ENCODE data around the gene MND1.
"Not testable (repeated sequence)": the region's sequence is repeated elsewhere in the genome, so short reads cannot be mapped to it uniquely, and the experiment has no call there.

MND1 gene

DNA sequence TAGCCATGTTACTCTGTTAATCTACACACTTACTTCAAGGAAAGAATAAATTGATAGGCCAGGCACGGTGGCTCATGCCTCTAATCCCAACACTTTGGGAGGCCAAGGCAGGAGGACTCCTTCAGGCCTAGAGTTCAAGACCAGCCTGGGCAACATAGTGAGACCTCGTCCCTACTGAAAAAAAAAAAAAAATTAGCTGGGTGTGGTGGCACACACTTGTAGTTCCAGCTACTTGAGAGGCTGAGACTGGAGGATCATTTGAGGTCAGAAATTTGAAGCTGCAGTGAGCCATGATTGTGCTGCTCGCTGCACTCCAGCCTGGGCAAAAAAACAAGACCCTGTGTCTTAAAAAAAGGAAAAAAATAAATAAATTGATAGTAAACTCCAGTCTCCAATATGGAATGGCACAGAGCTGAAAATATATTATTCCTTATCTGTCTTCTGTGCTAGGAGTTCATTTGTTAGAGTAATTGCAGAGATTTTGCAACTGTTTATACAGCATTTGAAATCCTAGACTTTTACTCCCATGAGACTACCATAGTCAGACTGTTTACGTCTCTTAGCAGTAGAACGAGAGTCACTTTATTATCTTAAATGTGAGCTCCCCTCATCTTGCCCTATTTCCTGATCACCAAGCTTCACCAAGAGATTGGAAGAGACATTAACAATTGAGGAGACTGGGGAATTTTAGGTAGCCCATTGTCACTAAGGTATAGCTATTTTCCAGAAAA lies 102.9 kb downstream of the MND1 start:
- TF ChIP-seq, protein P1, sequence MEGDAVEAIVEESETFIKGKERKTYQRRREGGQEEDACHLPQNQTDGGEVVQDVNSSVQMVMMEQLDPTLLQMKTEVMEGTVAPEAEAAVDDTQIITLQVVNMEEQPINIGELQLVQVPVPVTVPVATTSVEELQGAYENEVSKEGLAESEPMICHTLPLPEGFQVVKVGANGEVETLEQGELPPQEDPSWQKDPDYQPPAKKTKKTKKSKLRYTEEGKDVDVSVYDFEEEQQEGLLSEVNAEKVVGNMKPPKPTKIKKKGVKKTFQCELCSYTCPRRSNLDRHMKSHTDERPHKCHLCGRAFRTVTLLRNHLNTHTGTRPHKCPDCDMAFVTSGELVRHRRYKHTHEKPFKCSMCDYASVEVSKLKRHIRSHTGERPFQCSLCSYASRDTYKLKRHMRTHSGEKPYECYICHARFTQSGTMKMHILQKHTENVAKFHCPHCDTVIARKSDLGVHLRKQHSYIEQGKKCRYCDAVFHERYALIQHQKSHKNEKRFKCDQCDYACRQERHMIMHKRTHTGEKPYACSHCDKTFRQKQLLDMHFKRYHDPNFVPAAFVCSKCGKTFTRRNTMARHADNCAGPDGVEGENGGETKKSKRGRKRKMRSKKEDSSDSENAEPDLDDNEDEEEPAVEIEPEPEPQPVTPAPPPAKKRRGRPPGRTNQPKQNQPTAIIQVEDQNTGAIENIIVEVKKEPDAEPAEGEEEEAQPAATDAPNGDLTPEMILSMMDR (IDR thresholded peaks at IDR 0.05; ENCODE audit: low read length, missing control alignments) = no peak
- DNase-seq (ENCODE audit: low read depth) = peak; percentile 80
- H3K4me3 ChIP-seq (replicated peaks; ENCODE audit: low read depth, low read length) = no peak overlapping the region

DNA sequence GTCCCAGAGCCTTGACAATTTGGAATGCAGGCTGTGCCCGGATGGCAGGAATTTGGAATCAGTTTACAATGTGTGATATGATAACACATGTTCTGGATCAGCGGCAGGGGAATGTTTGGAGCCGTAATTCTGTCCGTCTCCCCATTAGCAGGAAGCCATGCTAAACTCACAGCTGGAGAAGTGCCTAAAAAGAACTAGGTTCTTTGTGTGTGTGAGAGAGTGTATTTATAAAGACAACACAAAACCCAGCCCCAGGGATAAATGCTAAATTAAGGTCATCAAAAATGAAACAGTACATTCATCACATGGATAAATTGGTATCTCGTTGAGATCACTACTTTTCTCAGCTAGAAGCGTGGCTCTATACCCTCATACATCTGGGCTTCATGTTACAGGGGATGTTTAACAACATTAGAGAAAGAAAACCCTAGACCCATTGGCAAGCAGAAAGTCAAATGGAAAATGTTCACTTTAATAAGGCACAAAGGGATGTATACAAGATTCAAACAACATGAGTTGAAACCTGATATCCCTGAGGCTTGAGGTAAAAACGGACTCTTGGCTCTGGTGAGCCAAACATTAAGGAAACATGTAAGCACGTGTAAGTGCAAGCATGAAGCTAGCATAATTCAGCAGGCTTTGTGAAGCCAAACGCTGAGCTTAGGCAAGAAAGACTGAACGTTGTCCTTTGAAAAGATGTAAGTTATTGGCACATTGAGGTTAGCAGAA lies 103.7 kb downstream of the MND1 start:
- peak; percentile 26 for DNase-seq (ENCODE audit: low read depth)
- TF ChIP-seq, protein P1 (IDR thresholded peaks at IDR 0.05; ENCODE audit: low read length, missing control alignments) = no peak
- H3K4me3 ChIP-seq (replicated peaks; ENCODE audit: low read depth, low read length) = no peak overlapping the region

DNA sequence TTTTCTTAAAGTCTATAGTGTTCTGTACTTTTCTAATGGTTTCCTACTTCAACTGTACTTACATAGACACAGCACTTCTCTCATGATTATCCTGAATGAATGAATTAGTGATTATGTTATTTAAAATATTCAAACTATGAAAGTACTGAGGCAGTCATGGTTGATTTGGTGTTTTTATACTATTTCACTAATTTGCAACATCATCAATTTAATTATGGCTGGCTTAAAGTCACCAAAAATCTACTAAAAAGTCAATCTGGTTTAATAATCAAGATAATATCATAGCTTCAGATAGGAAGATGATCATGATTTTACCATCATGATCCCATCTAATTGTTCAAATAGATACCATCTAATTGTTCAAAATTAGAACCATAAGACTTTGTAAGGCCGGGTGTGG lies 104.8 kb downstream of the MND1 start:
- DNase-seq (ENCODE audit: low read depth) = no peak
- TF ChIP-seq, protein P1 (IDR thresholded peaks at IDR 0.05; ENCODE audit: low read length, missing control alignments) = no peak
- H3K4me3 ChIP-seq (replicated peaks; ENCODE audit: low read depth, low read length) = no peak overlapping the region

DNA sequence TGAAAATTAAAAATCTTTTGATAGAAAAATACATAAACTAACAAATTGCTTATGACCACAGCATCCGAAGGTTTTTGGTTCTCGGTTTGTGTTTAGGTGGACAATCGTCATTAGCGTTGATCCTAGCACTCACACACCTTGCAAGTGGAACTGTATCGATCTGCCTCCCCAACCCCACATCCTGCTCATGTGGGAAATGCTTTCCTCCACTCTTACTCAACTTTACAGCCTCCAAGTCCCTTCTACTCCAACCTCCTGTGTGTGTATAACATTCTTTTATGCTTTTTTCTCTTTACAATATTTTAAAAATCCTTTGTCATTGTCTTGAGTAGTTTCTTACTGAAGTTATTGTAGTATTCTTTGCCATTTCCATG lies 106.0 kb downstream of the MND1 start:
- no peak overlapping the region for H3K4me3 ChIP-seq (replicated peaks; ENCODE audit: low read depth, low read length)
- TF ChIP-seq, protein P1 (IDR thresholded peaks at IDR 0.05; ENCODE audit: low read length, missing control alignments) = no peak

DNA sequence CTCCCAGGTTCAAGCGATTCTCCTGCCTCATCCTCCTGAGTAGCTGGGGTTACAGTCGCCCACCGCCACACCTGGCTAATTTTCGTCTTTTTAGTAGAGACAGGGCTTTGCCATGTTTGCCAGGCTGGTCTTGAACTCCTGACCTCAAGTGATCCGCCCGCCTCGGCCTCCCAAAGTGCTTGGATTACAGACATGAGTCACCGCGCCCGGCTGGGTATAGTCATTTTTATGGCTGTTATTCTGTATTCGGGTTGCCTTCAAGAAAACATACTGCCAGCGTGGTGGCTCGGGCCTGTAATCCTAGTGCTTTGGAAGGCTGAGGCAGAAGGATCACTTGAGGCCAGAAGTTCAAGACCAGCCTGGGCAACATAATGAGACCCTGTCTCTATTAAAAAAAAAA lies 106.7 kb downstream of the MND1 start:
- DNase-seq (ENCODE audit: low read depth); H3K4me3 ChIP-seq (replicated peaks; ENCODE audit: low read depth, low read length): not testable (repeated sequence)

More for the DNA sequence above, 106.0 kb downstream of the MND1 start:
- DNase-seq (ENCODE audit: low read depth) = no peak

DNA sequence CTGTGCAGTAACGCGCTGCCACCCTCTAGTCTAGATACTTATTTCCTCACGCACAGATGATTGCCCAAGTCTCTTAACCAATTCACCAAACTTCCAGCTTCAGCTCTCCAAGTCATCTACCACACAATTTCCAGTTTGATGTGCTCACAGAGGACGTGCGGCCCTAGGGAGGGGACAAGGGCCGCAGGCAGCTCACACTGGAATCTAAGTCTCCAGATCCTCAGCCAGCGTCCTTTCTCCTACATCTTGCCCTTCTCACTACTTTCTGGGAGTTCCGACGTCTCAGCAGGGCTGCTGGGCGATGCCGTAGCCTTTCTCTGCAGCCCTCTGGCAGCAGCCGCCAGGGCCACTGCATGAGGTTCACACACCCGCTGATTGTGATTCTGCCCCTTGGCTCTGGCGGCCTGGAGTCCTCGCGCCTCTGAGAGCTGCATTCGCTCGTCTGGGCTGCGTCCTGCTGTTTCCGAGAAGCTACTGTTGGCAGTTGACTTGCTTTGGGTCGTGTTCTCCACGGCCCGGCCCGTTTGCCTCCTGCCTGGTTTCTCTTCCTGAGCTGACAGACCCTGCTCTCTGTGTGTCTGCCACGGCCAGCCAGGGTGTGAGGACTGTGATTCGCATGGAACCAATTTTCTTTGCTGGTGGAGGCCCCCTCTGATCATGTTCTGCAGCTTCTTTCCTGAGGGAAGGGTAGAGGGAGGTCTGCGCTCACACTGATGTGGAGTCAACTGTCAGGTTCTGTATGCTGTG lies 107.6 kb downstream of the MND1 start:
- no peak overlapping the region for H3K4me3 ChIP-seq (replicated peaks; ENCODE audit: low read depth, low read length)
- no peak for DNase-seq (ENCODE audit: low read depth)
- TF ChIP-seq, protein P1 (IDR thresholded peaks at IDR 0.05; ENCODE audit: low read length, missing control alignments) = no peak
